K562 (cell line): ENCODE data around the gene CIAPIN1. TPM values are rescaled to one million over a fixed set of nuclear protein-coding genes. Genes with fewer than 3 reads are reported as not detected.

Experiments used
- BRD4 ChIP-seq: fragments of 200-600 bp; sonication (generic); IDR thresholded peaks from 2 replicates; pipeline ENCODE4 v1.6.1; 2017; ENCODE audit warnings: inconsistent platforms
- MTA1 ChIP-seq: fragments of 450-650 bp; IDR thresholded peaks from 2 replicates; pipeline ENCODE4 v1.6.1; 2017; ENCODE audit warnings: borderline replicate concordance
- MYNN ChIP-seq, 2 experiments: sonication (generic); formaldehyde crosslinking in 1 of 2; IDR thresholded peaks; 2 replicates each; pipeline versions ENCODE4 v1.5.0 to v1.6.1; 2016 to 2020; ENCODE audit warnings: antibody characterized with exemption in 1 of 2, missing genetic modification reagents in 1 of 2
- POLR2AphosphoS5 ChIP-seq: IDR thresholded peaks from 2 replicates; pipeline ENCODE4 v1.6.1; 2011; ENCODE audit warnings: mild to moderate bottlenecking, low read depth, low read length, moderate library complexity; ENCODE audit not compliant: control insufficient read depth, insufficient read depth
- RB1 ChIP-seq: fragments of 450-650 bp; IDR thresholded peaks from 2 replicates; pipeline ENCODE4 v1.6.1; 2017; ENCODE audit warnings: low read depth, mild to moderate bottlenecking
- SRSF9 ChIP-seq: fragments of 200-400 bp; formaldehyde crosslinking; IDR thresholded peaks from 2 replicates; pipeline ENCODE4 v1.6.1; 2017; ENCODE audit warnings: low read depth, low read length, borderline replicate concordance
- polyA plus RNA-seq, 8 experiments: library from polyadenylated mRNA; depleted of rRNA in 4 of 8; stranded (reverse) in 5 of 8; unstranded in 3 of 8; fragments of >200 nt; fragmentation: Nextera tagmentation in 2 of 8; fragmentation: Illumina TruSeq in 1 of 8; extraction: Ambion mirVana in 2 of 8; extraction: Trizol in 1 of 8; gene quantifications; 2 replicates each; pipeline versions ENCODE4 v1.2.1 to v1.2.3, GENCODE V29; 2011 to 2014; ENCODE audit warnings: inconsistent platforms in 1 of 8, missing spikeins in 1 of 8
- total RNA-seq, 7 experiments: library from RNA; depleted of rRNA in 6 of 7; stranded (reverse); fragments of >200 nt in 6 of 7; fragmentation: Illumina TruSeq in 2 of 7; extraction: Trizol in 2 of 7; gene quantifications; 2 replicates each; pipeline versions ENCODE4 v1.2.1 to v1.2.3, GENCODE V29; 2011 to 2021; ENCODE audit warnings: low replicate concordance in 1 of 7
- TF ChIP-seq, protein P1 (sequence below): IDR thresholded peaks from 2 replicates; pipeline ENCODE4 v1.6.1; 2014; ENCODE audit warnings: antibody characterized with exemption
- TF ChIP-seq, protein P2 (sequence below): fragments of 450-650 bp; IDR thresholded peaks from 2 replicates; pipeline ENCODE4 v1.6.1; 2016
- TF ChIP-seq, protein P3 (sequence below): fragments of 450-650 bp; IDR thresholded peaks from one replicate; pipeline ENCODE4 v1.6.1; 2018; ENCODE audit warnings: mild to moderate bottlenecking, moderate library complexity; ENCODE audit not compliant: partially characterized antibody
- TF ChIP-seq, protein P4 (sequence below): fragments of 450-650 bp; formaldehyde crosslinking; IDR thresholded peaks from 2 replicates; pipeline ENCODE4 v1.4.0; 2020; ENCODE audit warnings: mild to moderate bottlenecking, moderate library complexity
- TF ChIP-seq, protein P5 (sequence below), 2 experiments: fragments of 450-650 bp in 1 of 2; sonication (generic) in 1 of 2; formaldehyde crosslinking in 1 of 2; IDR thresholded peaks; 2 replicates each; pipeline versions ENCODE4 v1.7.1 to v1.9.0; 2016 to 2022; ENCODE audit warnings: inconsistent platforms in 1 of 2, mild to moderate bottlenecking in 1 of 2, missing genetic modification reagents in 1 of 2

CIAPIN1 gene
- total and polyA plus RNA-seq, 9 of the 15 experiments (the other 6 are each of a cell fraction or from before 2014, with no cell fraction given), result 71.8 to 263 (median 95.7) TPM

DNA sequence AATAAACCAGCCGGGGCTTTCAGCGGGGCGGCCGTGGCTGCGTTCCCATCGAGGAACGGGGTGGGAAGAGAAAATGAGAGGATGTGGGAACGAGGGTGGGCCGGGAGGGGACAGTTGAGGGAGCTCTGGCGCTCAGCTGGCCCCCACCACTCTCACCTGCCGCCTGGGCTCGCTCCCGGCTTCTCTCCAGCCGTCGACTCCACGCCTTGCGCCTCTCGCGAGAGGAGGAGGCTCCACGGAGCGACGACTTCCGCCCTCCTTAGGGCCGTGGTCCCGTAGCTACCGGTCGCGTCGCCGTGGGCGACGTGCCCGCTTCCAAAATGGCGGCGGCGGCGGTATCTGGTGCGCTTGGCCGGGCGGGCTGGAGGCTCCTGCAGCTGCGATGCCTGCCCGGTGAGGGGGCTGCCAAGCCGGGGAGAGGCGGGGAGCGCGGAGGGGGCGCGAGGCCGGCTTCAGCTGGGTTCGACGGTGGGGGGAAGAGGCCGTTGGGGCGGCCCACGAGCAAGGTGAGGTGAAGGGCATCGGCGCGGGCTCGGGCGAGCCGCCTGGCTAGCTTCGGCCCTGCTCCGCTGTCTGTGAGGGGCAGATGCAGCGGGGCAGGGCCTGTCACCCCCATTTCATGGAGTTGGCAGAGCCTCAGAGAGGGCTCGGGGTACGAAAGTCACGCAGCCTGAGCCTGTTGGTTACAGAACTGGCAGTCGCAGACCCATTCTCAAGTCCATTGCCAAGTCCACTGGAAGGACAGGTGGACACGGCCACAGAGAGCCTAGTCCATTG is at the start of gene CIAPIN1, which contains the start of gene COQ9 (continued):
- TF ChIP-seq, protein P1, sequence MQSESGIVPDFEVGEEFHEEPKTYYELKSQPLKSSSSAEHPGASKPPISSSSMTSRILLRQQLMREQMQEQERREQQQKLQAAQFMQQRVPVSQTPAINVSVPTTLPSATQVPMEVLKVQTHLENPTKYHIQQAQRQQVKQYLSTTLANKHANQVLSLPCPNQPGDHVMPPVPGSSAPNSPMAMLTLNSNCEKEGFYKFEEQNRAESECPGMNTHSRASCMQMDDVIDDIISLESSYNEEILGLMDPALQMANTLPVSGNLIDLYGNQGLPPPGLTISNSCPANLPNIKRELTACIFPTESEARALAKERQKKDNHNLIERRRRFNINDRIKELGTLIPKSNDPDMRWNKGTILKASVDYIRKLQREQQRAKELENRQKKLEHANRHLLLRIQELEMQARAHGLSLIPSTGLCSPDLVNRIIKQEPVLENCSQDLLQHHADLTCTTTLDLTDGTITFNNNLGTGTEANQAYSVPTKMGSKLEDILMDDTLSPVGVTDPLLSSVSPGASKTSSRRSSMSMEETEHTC, result no peak
- TF ChIP-seq, protein P2, sequence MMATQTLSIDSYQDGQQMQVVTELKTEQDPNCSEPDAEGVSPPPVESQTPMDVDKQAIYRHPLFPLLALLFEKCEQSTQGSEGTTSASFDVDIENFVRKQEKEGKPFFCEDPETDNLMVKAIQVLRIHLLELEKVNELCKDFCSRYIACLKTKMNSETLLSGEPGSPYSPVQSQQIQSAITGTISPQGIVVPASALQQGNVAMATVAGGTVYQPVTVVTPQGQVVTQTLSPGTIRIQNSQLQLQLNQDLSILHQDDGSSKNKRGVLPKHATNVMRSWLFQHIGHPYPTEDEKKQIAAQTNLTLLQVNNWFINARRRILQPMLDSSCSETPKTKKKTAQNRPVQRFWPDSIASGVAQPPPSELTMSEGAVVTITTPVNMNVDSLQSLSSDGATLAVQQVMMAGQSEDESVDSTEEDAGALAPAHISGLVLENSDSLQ, result no peak
- TF ChIP-seq, protein P3, sequence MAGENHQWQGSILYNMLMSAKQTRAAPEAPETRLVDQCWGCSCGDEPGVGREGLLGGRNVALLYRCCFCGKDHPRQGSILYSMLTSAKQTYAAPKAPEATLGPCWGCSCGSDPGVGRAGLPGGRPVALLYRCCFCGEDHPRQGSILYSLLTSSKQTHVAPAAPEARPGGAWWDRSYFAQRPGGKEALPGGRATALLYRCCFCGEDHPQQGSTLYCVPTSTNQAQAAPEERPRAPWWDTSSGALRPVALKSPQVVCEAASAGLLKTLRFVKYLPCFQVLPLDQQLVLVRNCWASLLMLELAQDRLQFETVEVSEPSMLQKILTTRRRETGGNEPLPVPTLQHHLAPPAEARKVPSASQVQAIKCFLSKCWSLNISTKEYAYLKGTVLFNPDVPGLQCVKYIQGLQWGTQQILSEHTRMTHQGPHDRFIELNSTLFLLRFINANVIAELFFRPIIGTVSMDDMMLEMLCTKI, result no peak
- TF ChIP-seq SRSF9 (no peak), BRD4 (peak; percentile 92), MYNN (IDR thresholded peaks at IDR 0.05) (no peak), MYNN (CRISPR knock-in tag; IDR thresholded peaks at IDR 0.05) (no peak), MTA1 (peak; percentile 96), POLR2AphosphoS5 (peak; percentile 87; the same call in 1 of the 2 replicates), RB1 (peak; percentile 84)
- TF ChIP-seq, protein P4, sequence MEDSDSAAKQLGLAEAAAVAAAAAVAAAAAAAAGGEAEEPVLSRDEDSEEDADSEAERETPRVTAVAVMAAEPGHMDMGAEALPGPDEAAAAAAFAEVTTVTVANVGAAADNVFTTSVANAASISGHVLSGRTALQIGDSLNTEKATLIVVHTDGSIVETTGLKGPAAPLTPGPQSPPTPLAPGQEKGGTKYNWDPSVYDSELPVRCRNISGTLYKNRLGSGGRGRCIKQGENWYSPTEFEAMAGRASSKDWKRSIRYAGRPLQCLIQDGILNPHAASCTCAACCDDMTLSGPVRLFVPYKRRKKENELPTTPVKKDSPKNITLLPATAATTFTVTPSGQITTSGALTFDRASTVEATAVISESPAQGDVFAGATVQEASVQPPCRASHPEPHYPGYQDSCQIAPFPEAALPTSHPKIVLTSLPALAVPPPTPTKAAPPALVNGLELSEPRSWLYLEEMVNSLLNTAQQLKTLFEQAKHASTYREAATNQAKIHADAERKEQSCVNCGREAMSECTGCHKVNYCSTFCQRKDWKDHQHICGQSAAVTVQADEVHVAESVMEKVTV (CRISPR knock-in tag), result no peak
- TF ChIP-seq, protein P5, sequence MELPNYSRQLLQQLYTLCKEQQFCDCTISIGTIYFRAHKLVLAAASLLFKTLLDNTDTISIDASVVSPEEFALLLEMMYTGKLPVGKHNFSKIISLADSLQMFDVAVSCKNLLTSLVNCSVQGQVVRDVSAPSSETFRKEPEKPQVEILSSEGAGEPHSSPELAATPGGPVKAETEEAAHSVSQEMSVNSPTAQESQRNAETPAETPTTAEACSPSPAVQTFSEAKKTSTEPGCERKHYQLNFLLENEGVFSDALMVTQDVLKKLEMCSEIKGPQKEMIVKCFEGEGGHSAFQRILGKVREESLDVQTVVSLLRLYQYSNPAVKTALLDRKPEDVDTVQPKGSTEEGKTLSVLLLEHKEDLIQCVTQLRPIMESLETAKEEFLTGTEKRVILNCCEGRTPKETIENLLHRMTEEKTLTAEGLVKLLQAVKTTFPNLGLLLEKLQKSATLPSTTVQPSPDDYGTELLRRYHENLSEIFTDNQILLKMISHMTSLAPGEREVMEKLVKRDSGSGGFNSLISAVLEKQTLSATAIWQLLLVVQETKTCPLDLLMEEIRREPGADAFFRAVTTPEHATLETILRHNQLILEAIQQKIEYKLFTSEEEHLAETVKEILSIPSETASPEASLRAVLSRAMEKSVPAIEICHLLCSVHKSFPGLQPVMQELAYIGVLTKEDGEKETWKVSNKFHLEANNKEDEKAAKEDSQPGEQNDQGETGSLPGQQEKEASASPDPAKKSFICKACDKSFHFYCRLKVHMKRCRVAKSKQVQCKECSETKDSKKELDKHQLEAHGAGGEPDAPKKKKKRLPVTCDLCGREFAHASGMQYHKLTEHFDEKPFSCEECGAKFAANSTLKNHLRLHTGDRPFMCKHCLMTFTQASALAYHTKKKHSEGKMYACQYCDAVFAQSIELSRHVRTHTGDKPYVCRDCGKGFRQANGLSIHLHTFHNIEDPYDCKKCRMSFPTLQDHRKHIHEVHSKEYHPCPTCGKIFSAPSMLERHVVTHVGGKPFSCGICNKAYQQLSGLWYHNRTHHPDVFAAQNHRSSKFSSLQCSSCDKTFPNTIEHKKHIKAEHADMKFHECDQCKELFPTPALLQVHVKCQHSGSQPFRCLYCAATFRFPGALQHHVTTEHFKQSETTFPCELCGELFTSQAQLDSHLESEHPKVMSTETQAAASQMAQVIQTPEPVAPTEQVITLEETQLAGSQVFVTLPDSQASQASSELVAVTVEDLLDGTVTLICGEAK (IDR thresholded peaks at IDR 0.05), result peak; percentile 87
- TF ChIP-seq, protein P5 (CRISPR knock-in tag; IDR thresholded peaks at IDR 0.05), result no peak
